SU-DHL-6 (cell line): ENCODE results near the gene HTR4.

Experiments
- H2AFZ ChIP-seq: fragments of 200-600 bp; sonication (generic); 2 replicates; pipeline ENCODE4 v1.6.1; 2014; ENCODE audit warnings: low read depth, mild to moderate bottlenecking, moderate library complexity, mixed read lengths, antibody characterized with exemption, low read length; ENCODE audit not compliant: severe bottlenecking
- H3F3A ChIP-seq: fragments of 200-600 bp; shearing (Covaris generic); 2 replicates; pipeline ENCODE4 v1.6.0; 2016; ENCODE audit warnings: antibody characterized with exemption, mild to moderate bottlenecking; ENCODE audit not compliant: insufficient read depth
- H3K27ac ChIP-seq: fragments of 200-600 bp; sonication (generic); 2 replicates; pipeline ENCODE4 v1.5.1; 2016; ENCODE audit warnings: low read depth, mild to moderate bottlenecking, low read length, moderate library complexity, mixed read lengths
- H3K27me3 ChIP-seq: fragments of 200-600 bp; sonication (generic), shearing (Covaris generic); 2 replicates; pipeline ENCODE4 v1.6.0; 2014; ENCODE audit warnings: mild to moderate bottlenecking, low read length
- H3K36me3 ChIP-seq: fragments of 200-600 bp; sonication (generic); 2 replicates; pipeline ENCODE4 v1.6.1; 2014; ENCODE audit warnings: mild to moderate bottlenecking, low read length, mixed read lengths
- H3K4me2 ChIP-seq: fragments of 300-600, 200-600 bp; shearing (Covaris generic), sonication (generic); 2 replicates; pipeline ENCODE4 v1.6.0; 2014; ENCODE audit warnings: low read length, low read depth, mild to moderate bottlenecking; ENCODE audit not compliant: poor library complexity, severe bottlenecking
- H3K4me3 ChIP-seq: fragments of 200-600 bp; sonication (generic); 2 replicates; pipeline ENCODE4 v1.5.1; 2014; ENCODE audit warnings: antibody characterized with exemption, low read length, mild to moderate bottlenecking, mixed read lengths; ENCODE audit not compliant: insufficient read depth, poor library complexity, severe bottlenecking
- H3K79me2 ChIP-seq: fragments of 200-600 bp; sonication (generic); 2 replicates; pipeline ENCODE4 v1.6.1; 2014; ENCODE audit warnings: mild to moderate bottlenecking, low read length, moderate library complexity; ENCODE audit not compliant: insufficient read depth
- H3K9ac ChIP-seq: fragments of 200-600 bp; sonication (generic); 2 replicates; pipeline ENCODE4 v1.7.0; 2014; ENCODE audit warnings: mild to moderate bottlenecking, low read length
- H3K9me2 ChIP-seq: fragments of 200-600 bp; sonication (generic); replicated peaks from 2 replicates; pipeline ENCODE4 v1.6.1; 2014; ENCODE audit warnings: low read length; ENCODE audit not compliant: insufficient read depth
- H3K9me3 ChIP-seq: fragments of 200-600 bp; sonication (generic); 2 replicates; pipeline ENCODE4 v1.6.1; 2014; ENCODE audit warnings: low read length, mixed read lengths; ENCODE audit not compliant: insufficient read depth
- H4K20me1 ChIP-seq: fragments of 200-600 bp; sonication (generic); 2 replicates; pipeline ENCODE4 v1.6.1; 2014; ENCODE audit warnings: low read depth, mild to moderate bottlenecking, antibody characterized with exemption, low read length, moderate library complexity, mixed read lengths
- CTCF ChIP-seq: fragments of 200-600 bp; sonication (generic); IDR thresholded peaks from one replicate; pipeline ENCODE4 v1.5.1; 2017; ENCODE audit warnings: antibody characterized with exemption, mild to moderate bottlenecking, low read length, moderate library complexity; ENCODE audit not compliant: insufficient read depth, poor library complexity, severe bottlenecking
- EZH2phosphoT487 ChIP-seq: fragments of 200-600 bp; sonication (generic), shearing (Covaris generic); conservative IDR thresholded peaks from 2 replicates; pipeline ENCODE4 v1.6.1; 2018; ENCODE audit warnings: mild to moderate bottlenecking, antibody characterized with exemption, low read length, moderate library complexity, mixed read lengths

The HTR4 gene

GRCh38 chr5:148554621-148555020 lies 99.7 kb downstream of the HTR4 start:
- Histone ChIP-seq H3K27me3 (no peaks in the 10 kb centered on the region), H2AFZ (no peak overlapping the region), H3K9me2 (no peaks in the 10 kb centered on the region), H3K79me2 (no peaks in the 10 kb centered on the region), H3K4me2 (no peak overlapping the region), H3K36me3 (no peaks in the 10 kb centered on the region), H4K20me1 (no peaks in the 10 kb centered on the region), H3K9me3 (no peaks in the 10 kb centered on the region), H3K9ac (no peak overlapping the region), H3K27ac (no peak overlapping the region), H3K4me3 (no peak overlapping the region), H3F3A (no peaks in the 10 kb centered on the region)
- TF ChIP-seq CTCF (no peak), EZH2phosphoT487 (no peak)

GRCh38 chr5:148543727-148544126 lies 110.6 kb downstream of the HTR4 start:
- no peak overlapping the region for H3K27ac ChIP-seq
- no peak for TF ChIP-seq CTCF
- no peak for TF ChIP-seq EZH2phosphoT487

GRCh38 chr5:148542812-148543211 lies 111.5 kb downstream of the HTR4 start:
- no peaks in the 10 kb centered on the region for H3K79me2 ChIP-seq
- H3K9me3 ChIP-seq: no peaks in the 10 kb centered on the region
- TF ChIP-seq EZH2phosphoT487: no peak
- no peak for TF ChIP-seq CTCF
- no peak overlapping the region for H3K4me2 ChIP-seq
- no peaks in the 10 kb centered on the region for H4K20me1 ChIP-seq
- H3F3A ChIP-seq: no peaks in the 10 kb centered on the region
- no peak overlapping the region for H3K9ac ChIP-seq
- no peaks in the 10 kb centered on the region for H3K27me3 ChIP-seq
- no peak overlapping the region for H3K27ac ChIP-seq
- H3K4me3 ChIP-seq: no peak overlapping the region
- no peak overlapping the region for H2AFZ ChIP-seq
- H3K9me2 ChIP-seq: no peaks in the 10 kb centered on the region
- no peaks in the 10 kb centered on the region for H3K36me3 ChIP-seq

More at GRCh38 chr5:148543727-148544126, 110.6 kb downstream of the HTR4 start:
- Histone ChIP-seq H3K79me2 (no peaks in the 10 kb centered on the region), H3K36me3 (no peaks in the 10 kb centered on the region), H3F3A (no peaks in the 10 kb centered on the region), H2AFZ (no peak overlapping the region), H3K9me2 (no peaks in the 10 kb centered on the region), H3K27me3 (no peaks in the 10 kb centered on the region), H3K4me2 (no peak overlapping the region), H3K9me3 (no peaks in the 10 kb centered on the region), H3K9ac (no peak overlapping the region), H3K4me3 (no peak overlapping the region), H4K20me1 (no peaks in the 10 kb centered on the region)
